GM23248 (cell line): ENCODE results near the gene GPC3. TPM values are rescaled to one million over a fixed set of nuclear protein-coding genes. Genes with fewer than 3 reads are reported as not detected.

Experiments used
- DNase-seq: peaks from one replicate; pipeline ENCODE4 v3.0.0-alpha.2; 2015
- H2AFZ ChIP-seq: fragments of 200-600 bp; sonication (generic); 2 replicates; pipeline ENCODE4 v1.6.1; 2016; ENCODE audit warnings: antibody characterized with exemption
- H3F3A ChIP-seq: fragments of 200-600 bp; sonication (generic); 2 replicates; pipeline ENCODE4 v1.6.1; 2016; ENCODE audit warnings: mild to moderate bottlenecking, antibody characterized with exemption, mixed run types; ENCODE audit not compliant: insufficient read depth
- H3K27ac ChIP-seq: fragments of 200-600 bp; sonication (generic); 2 replicates; pipeline ENCODE4 v1.5.1; 2016; ENCODE audit warnings: mild to moderate bottlenecking
- H3K27me3 ChIP-seq: fragments of 200-600 bp; sonication (generic); replicated peaks from 2 replicates; pipeline ENCODE4 v1.6.1; 2016; ENCODE audit warnings: mild to moderate bottlenecking; ENCODE audit not compliant: insufficient read depth
- H3K36me3 ChIP-seq: fragments of 200-600 bp; sonication (generic); 2 replicates; pipeline ENCODE4 v1.6.1; 2016; ENCODE audit warnings: low read depth, mild to moderate bottlenecking
- H3K4me1 ChIP-seq: fragments of 200-600 bp; sonication (generic); 2 replicates; pipeline ENCODE4 v1.6.1; 2016; ENCODE audit warnings: mild to moderate bottlenecking; ENCODE audit not compliant: insufficient read depth
- H3K4me2 ChIP-seq: fragments of 200-600 bp; sonication (generic); one replicate; pipeline ENCODE4 v1.6.1; 2016; ENCODE audit warnings: mild to moderate bottlenecking; ENCODE audit not compliant: unreplicated experiment
- H3K4me3 ChIP-seq: fragments of 200-600 bp; sonication (generic); 2 replicates; pipeline ENCODE4 v1.5.1; 2016; ENCODE audit warnings: mild to moderate bottlenecking
- H3K79me2 ChIP-seq: fragments of 200-600 bp; sonication (generic); 2 replicates; pipeline ENCODE4 v1.6.1; 2016; ENCODE audit warnings: mild to moderate bottlenecking; ENCODE audit not compliant: insufficient read depth
- H3K9ac ChIP-seq: fragments of 200-600 bp; sonication (generic); 2 replicates; pipeline ENCODE4 v1.6.1; 2016; ENCODE audit warnings: mild to moderate bottlenecking
- H3K9me2 ChIP-seq: fragments of 200-600 bp; sonication (generic); 2 replicates; pipeline ENCODE4 v1.6.1; 2016; ENCODE audit warnings: mixed run types, mild to moderate bottlenecking, moderate library complexity; ENCODE audit not compliant: insufficient read depth
- H3K9me3 ChIP-seq: fragments of 200-600 bp; sonication (generic); one replicate; pipeline ENCODE4 v1.6.1; 2017; ENCODE audit warnings: low read depth
- H4K20me1 ChIP-seq: fragments of 200-600 bp; sonication (generic); 2 replicates; pipeline ENCODE4 v1.6.0; 2016; ENCODE audit not compliant: insufficient read depth
- EZH2 ChIP-seq: fragments of 200-600 bp; sonication (generic); IDR thresholded peaks from 2 replicates; pipeline ENCODE4 v1.6.1; 2018; ENCODE audit warnings: antibody characterized with exemption, mild to moderate bottlenecking; ENCODE audit not compliant: insufficient read depth, poor library complexity, severe bottlenecking
- EZH2phosphoT487 ChIP-seq: fragments of 200-600 bp; sonication (generic); IDR thresholded peaks from 2 replicates; pipeline ENCODE4 v1.6.1; 2018; ENCODE audit warnings: antibody characterized with exemption, moderate library complexity, mild to moderate bottlenecking, low read depth; ENCODE audit not compliant: insufficient read depth
- whole genome bisulfite sequencing, 2 experiments: methylation state at CpG; one replicate each; pipeline ENCODE4 v1.1.6; 2015 to 2017; ENCODE audit warnings: low lambda C conversion rate in 2 of 2, low coverage in 1 of 2; ENCODE audit errors: missing lambda C conversion rate in 2 of 2; 5-methylcytosine and 5-hydroxymethylcytosine counted together
- in situ Hi-C: fragments of 300-500 bp; cut with MboI; formaldehyde crosslinking; loops from 2 replicates; pipeline ENCODE4 v1.15.0; 2020
- polyA plus RNA-seq: library from polyadenylated mRNA; unstranded; fragments of >200 nt; fragmentation: Nextera tagmentation; extraction: Ambion mirVana; gene quantifications from 2 replicates; pipeline ENCODE4 v1.2.1, GENCODE V29; 2016
- total RNA-seq: library from RNA; depleted of rRNA; stranded (reverse); fragments of >200 nt; shearing (Covaris generic); gene quantifications from 2 replicates; pipeline ENCODE4 v1.2.3, GENCODE V29; 2014

GPC3 gene
- total and polyA plus RNA-seq, 2 experiments from 2014 or later = not detected

GRCh38 chrX:133815496-133815895 lies 169.9 kb downstream of the GPC3 start:
- Histone ChIP-seq H3K4me1 (no peaks in the 10 kb centered on the region), H3F3A (no peaks in the 10 kb centered on the region), H3K9me2 (no peaks in the 10 kb centered on the region), H3K9me3 (no peaks in the 10 kb centered on the region), H3K4me3 (no peak overlapping the region), H3K79me2 (no peaks in the 10 kb centered on the region), H3K27ac (no peak overlapping the region), H2AFZ (no peak overlapping the region), H3K36me3 (no peaks in the 10 kb centered on the region), H3K4me2 (no peak overlapping the region), H4K20me1 (no peaks in the 10 kb centered on the region), H3K9ac (no peak overlapping the region), H3K27me3 (no peaks in the 10 kb centered on the region)
- in situ Hi-C loops = no loop called here
- TF ChIP-seq EZH2phosphoT487 (no peak), EZH2 (no peak)
- DNase-seq = no peak
- WGBS, 2 experiments = 62 to 65% methylated on average over 1 of the region's 1 CpG

GRCh38 chrX:133813971-133814370 lies 171.4 kb downstream of the GPC3 start:
- Histone ChIP-seq H3K4me1 (no peaks in the 10 kb centered on the region), H3K9me3 (no peaks in the 10 kb centered on the region)

GRCh38 chrX:133812402-133812801 lies 173.0 kb downstream of the GPC3 start:
- Histone ChIP-seq H4K20me1 (no peaks in the 10 kb centered on the region), H3K9me3 (no peaks in the 10 kb centered on the region), H3K27ac (no peak overlapping the region), H3K9me2 (no peaks in the 10 kb centered on the region), H3K36me3 (no peaks in the 10 kb centered on the region), H3K4me3 (no peak overlapping the region), H3K27me3 (no peaks in the 10 kb centered on the region), H3K79me2 (no peaks in the 10 kb centered on the region), H3K4me2 (no peak overlapping the region), H3K4me1 (no peaks in the 10 kb centered on the region), H3K9ac (no peak overlapping the region), H3F3A (no peaks in the 10 kb centered on the region), H2AFZ (no peak overlapping the region)
- no peak for DNase-seq
- no peak for TF ChIP-seq EZH2phosphoT487
- TF ChIP-seq EZH2 = no peak
- 0 to 7% methylated on average over 3 of the region's 3 CpGs for WGBS, 2 experiments
- in situ Hi-C loops = no loop called here

More at GRCh38 chrX:133813971-133814370, 171.4 kb downstream of the GPC3 start:
- no peak overlapping the region for H3K27ac ChIP-seq
- H4K20me1 ChIP-seq = no peaks in the 10 kb centered on the region
- no peak overlapping the region for H2AFZ ChIP-seq
- no peaks in the 10 kb centered on the region for H3F3A ChIP-seq
- no peak overlapping the region for H3K4me2 ChIP-seq
- WGBS, 2 experiments = 3% methylated on average over 6 of the region's 6 CpGs
- no peak overlapping the region for H3K9ac ChIP-seq
- in situ Hi-C loops = no loop called here
- no peaks in the 10 kb centered on the region for H3K27me3 ChIP-seq
- H3K79me2 ChIP-seq = no peaks in the 10 kb centered on the region
- no peak for TF ChIP-seq EZH2phosphoT487
- no peaks in the 10 kb centered on the region for H3K36me3 ChIP-seq
- DNase-seq = no peak
- H3K9me2 ChIP-seq = no peaks in the 10 kb centered on the region
- H3K4me3 ChIP-seq = no peak overlapping the region

DNA sequence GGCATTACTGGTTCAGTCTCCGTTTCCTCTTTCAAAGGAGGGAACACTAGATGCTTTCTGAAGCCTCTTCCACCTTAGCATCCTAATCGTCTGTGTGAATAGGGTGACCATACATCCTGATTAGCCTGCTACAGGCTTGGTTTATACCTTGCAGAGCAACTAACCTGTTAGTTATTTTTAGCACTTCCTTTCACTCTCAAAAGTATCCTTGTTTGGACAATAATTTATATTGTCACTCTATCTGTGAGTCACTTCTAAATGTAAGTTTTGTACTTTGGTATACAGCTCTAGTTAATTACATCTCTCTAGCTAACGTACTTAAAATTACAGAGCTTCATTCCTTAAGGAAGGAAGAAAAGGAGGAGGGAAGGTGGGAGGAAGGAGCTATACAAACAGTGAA lies 174.5 kb downstream of the GPC3 start:
- no peak overlapping the region for H3K4me2 ChIP-seq
- no peak overlapping the region for H3K9ac ChIP-seq
- 58 to 66% methylated on average over 2 to 3 of the region's 3 CpGs for WGBS, 2 experiments
- H2AFZ ChIP-seq = no peak overlapping the region
- H3K9me3 ChIP-seq = no peaks in the 10 kb centered on the region
- H3K27me3 ChIP-seq = no peaks in the 10 kb centered on the region
- no peak overlapping the region for H3K4me3 ChIP-seq
- no peaks in the 10 kb centered on the region for H3K4me1 ChIP-seq
- no peaks in the 10 kb centered on the region for H3F3A ChIP-seq
- in situ Hi-C loops = no loop called here
- TF ChIP-seq EZH2phosphoT487 = no peak
- no peak for TF ChIP-seq EZH2
- H3K79me2 ChIP-seq = no peaks in the 10 kb centered on the region
- no peaks in the 10 kb centered on the region for H3K9me2 ChIP-seq
- no peak for DNase-seq
- no peaks in the 10 kb centered on the region for H4K20me1 ChIP-seq
- H3K36me3 ChIP-seq = no peaks in the 10 kb centered on the region
- no peak overlapping the region for H3K27ac ChIP-seq

DNA sequence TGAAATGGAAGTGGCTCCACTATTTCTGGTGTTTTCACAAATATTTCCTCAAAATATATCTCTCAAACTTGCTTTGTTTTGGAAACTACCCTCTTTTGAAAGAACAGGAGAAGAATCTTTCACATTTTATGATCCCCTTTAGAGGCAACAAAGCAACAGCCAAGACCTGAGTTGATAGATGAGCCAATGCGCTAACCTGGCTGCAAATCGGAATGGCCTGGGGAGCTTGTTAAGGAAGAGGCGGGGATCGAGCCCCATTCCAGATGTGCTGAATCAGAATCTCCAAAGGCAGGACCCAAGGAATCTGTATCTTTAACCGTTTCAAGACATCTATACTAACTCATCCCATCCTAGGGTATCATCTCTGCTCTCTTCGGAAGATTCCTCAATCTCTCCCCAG lies 181.3 kb downstream of the GPC3 start:
- H3K79me2 ChIP-seq = no peaks in the 10 kb centered on the region
- DNase-seq = no peak
- in situ Hi-C loops = no loop called here
- no peaks in the 10 kb centered on the region for H3K36me3 ChIP-seq
- no peak overlapping the region for H3K9ac ChIP-seq
- H3K9me3 ChIP-seq = no peaks in the 10 kb centered on the region
- H3K27ac ChIP-seq = no peak overlapping the region
- WGBS, 2 experiments = 50 to 52% methylated on average over 6 of the region's 6 CpGs
- H3K27me3 ChIP-seq = no peaks in the 10 kb centered on the region
- H3K9me2 ChIP-seq = no peaks in the 10 kb centered on the region
- no peaks in the 10 kb centered on the region for H3F3A ChIP-seq
- no peaks in the 10 kb centered on the region for H4K20me1 ChIP-seq
- H3K4me3 ChIP-seq = no peak overlapping the region
- no peak for TF ChIP-seq EZH2phosphoT487
- no peak for TF ChIP-seq EZH2
- no peaks in the 10 kb centered on the region for H3K4me1 ChIP-seq
- H2AFZ ChIP-seq = no peak overlapping the region
- no peak overlapping the region for H3K4me2 ChIP-seq
